GM21619 (cell line): ENCODE data around the gene VPS37B.

Source experiments
- ATAC-seq: cut with Tn5 transposase; IDR thresholded peaks from one replicate; pipeline ENCODE4 v1.9.1; 2021; ENCODE audit not compliant: unreplicated experiment

The VPS37B gene

DNA sequence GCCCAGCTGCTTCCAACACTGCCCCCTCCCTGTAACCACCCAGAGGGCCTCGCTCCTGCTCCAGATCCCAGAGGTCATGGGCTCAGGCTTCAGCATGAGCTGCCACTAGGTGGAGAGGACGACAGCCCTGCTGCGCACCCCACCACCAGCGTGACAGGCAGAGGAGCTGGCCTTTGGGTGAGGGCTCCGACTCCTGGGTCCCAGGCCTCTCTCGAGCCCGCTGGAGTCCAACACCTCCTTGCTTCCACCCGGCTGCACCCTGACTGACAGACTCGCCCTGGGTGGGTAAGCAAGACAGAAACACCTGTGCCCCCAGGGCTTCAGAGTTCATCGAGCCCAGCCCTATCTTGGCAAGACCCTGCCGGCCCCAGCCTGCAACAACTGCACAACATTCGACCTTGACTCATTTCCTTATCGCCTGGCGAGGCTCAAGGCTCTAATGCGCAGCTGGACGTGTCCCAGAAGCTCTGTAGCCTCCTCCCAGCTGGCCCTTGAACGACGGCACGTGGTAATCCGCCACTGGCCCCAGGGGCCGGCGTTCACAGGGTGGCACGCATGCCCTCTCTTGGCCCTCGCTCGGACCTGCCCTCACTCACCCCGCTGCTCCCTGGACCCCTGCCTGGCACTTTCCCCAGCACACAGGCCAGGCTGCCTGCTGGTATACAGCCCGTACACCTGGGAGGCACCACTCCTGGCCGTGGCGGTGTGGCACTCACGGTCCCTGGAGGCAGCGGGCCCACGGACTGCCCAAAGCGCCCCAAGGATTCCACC, 28.0 kb downstream of the VPS37B start:
- ATAC-seq: no peak

DNA sequence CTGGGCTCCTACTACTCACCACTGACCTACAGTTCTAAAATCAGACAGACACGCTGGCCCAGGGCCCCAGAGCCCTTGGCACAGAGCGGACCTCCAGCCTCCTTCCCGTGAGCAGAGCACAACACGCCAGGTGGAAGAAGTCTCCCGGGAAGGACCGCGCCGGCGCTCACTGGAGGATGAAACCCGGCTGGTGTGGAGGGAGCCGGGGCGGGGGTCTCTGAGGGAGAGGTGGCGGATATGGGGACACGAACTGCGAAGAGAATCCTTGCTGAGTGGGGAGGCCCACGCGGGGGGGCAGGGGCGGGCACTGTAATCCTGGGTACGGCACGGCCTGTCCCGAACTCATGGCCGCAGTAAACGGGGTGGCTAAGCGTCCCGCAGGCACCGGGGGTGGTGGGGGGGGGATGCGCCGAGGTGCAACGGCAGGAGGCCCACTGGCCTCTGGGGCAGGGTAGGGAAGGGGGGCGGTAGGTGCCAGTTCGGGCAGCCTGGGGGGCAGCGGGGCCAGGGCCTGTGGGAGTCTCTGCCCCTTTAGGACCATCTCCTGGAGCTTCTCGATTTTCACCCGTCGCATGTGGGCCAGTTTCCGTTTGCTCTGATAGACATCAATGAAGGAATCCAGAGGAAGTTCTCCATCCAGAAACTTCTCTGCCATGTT, 28.8 kb downstream of the VPS37B start:
- ATAC-seq: no peak

DNA sequence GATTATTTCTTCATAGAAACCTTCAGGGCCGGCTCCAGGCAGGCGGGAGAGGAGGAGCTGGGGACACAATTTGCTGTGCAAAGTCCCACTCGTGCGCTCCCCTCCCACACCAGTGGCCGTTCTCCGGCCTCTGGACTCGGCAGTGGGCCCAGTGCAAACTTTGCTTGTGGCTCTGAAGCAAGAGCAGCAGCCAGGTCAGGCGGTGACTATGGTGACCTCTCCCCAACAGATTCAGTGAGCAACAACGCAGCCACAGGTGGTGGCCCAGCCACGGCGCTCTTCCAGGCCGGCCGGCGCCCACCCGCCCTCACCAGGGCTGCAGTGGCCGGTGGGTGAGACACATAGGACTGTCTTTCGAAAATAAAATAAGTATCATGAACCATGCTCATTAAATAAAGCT, 29.5 kb downstream of the VPS37B start:
- no peak for ATAC-seq

DNA sequence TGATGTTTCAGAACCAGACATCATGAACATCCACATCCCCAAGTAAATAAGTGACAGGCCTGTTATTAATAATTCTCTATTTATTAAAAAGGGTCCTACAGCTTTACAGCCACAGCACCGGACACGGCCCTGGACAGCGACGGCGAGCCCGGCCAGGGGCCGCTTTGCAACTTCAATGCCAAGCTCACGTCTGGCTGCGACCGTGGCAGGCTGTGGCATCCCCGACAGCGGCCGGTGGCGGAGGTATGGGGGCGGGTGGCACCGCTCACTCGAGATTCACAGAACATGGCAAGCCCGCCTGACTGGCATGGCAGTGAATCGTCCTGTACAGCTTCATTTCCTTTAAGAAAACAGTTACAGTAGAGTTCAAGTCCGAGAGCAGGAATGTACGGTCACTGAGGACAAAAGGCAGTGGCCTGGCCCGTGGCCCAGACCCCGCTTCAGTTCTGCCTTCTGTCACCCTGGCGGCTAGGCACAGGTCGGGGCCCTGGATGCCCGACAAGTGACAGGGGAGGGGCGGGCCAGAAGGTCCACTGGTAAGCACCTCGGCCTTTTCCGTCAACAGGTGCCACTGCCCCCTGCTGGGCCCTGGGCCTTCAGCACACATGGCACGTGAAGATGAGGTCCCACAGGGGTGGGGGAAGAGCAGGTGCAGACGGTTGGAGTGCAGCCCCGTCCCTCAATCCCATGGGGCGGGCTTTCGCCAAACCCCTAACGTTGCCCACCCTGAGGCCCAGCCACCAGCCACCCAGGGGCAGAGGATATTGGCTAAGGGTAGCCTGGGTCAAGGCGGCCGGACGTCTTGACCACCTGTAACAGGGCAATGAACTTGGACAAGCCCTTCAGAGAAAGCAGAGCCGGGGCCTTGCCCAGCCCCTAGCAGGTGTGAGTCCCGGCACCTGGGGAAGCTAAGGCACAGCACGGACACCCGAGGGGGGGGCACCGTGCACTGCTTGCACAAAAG, 30.4 kb downstream of the VPS37B start:
- ATAC-seq: no peak

DNA sequence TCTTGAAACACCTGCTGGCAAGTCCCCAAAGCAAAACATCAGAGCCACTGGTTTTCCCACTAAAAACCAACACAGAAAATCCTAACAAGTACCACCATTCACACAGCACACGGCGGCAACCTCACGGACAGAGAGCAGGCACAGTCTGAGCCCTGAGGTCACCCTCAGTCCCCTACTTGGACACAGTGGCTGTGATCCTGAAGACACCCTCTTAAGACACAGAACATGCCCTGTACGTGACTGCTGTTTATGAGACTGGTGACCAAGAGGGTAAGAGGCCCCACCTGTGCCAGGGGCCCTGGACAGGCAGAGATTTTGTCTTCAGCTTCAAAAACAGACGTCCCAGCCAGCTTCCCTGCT, 31.1 kb downstream of the VPS37B start:
- no peak for ATAC-seq

DNA sequence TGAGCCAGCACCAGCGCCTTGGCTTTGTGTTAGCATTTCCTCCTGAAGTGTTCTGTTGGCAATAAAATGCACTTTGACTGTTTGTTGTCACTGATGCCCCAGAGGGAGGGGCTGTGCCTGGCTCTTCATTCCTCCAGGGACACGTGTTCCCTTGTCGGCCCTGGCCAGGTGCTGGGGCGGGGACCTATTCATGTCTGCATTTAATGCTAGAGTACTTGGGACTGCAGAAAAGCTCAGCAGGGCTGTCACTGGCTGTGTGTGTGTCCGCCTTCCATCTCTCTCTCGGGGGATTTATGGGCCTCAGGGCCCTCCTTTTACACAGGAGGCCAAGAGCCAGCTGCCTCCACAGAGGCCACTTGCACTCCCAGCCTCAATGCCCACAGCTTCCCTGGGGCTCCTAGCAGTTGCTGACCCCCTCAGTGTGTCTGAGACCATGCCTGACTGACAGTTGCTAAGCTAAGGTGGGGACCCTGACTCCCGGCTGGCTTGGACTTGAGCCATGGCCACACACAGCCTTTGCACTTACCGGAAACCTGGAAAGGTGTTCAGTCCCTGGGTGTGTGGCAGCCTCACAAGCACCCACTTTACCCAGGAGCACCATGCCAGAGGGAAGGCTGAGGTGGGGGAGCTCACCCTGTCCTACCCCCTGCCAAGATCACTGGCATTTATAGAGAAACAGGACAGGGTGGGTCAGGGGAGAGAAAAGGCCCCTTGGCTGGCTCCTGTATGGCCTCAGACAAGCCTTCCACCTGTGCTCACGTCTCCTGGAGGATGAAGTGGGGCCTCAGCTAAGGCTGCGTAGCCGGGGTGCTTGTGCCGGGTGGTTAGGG, 32.8 kb downstream of the VPS37B start:
- ATAC-seq: no peak

DNA sequence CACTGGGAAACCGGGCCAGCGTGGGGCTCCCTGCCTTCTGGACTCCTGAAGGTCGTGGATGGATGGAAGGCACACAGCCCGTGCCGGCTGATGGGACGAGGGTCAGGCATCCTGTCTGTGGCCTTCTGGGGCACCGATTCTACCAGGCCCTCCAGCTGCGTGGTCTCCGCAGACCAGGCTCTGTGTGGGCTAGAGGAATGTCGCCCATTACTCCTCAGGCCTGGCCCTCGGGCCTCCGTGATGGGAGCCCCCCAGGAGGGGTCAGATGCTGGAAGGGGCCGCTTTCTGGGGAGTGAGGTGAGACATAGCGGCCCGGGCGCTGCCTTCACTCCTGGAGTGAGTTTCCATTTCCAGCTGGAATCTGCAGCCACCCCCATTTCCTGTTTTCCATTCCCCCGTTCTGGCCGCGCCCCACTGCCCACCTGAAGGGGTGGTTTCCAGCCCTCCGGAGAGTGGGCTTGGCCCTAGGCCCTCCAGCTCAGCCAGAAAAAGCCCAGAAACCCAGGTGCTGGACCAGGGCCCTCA, 33.8 kb downstream of the VPS37B start:
- no peak for ATAC-seq

DNA sequence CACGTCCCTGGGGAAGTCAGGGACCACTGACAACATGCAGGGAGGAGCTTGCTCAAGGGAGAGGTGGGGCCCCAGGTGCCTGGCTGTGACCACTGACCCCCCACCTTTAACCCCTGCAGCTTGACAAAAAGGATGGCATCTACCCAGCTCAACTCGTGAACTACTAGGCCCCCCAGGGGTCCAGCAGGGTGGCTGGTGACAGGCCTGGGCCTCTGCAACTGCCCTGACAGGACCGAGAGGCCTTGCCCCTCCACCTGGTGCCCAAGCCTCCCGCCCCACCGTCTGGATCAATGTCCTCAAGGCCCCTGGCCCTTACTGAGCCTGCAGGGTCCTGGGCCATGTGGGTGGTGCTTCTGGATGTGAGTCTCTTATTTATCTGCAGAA, 34.3 kb downstream of the VPS37B start:
- no peak for ATAC-seq

DNA sequence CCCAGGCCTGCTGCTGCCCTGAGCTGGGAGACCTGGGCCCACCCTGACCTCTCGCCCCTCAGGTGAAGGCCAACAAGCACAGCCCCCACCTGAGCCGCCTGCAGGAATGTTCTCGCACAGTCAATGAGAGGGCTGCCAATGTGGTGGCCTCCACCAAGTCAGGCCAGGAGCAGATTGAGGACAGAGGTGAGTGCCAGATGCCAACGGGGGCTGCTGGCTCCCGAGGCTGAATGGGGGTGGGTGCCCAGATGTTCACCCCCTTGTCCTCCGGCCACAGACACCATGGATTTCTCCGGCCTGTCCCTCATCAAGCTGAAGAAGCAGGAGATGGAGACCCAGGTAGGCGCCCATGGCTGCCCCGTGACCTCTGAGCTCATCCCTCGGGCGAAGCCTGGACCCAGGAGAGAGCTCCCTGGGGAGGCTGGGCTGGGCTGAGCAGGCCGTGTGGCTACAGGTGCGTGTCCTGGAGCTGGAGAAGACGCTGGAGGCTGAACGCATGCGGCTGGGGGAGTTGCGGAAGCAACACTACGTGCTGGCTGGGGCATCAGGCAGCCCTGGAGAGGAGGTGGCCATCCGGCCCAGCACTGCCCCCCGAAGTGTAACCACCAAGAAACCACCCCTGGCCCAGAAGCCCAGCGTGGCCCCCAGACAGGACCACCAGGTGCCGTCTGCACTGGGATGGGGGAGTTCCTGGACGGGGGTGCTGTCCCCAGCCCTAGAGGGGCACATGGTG, 34.9 kb downstream of the VPS37B start:
- no peak for ATAC-seq

DNA sequence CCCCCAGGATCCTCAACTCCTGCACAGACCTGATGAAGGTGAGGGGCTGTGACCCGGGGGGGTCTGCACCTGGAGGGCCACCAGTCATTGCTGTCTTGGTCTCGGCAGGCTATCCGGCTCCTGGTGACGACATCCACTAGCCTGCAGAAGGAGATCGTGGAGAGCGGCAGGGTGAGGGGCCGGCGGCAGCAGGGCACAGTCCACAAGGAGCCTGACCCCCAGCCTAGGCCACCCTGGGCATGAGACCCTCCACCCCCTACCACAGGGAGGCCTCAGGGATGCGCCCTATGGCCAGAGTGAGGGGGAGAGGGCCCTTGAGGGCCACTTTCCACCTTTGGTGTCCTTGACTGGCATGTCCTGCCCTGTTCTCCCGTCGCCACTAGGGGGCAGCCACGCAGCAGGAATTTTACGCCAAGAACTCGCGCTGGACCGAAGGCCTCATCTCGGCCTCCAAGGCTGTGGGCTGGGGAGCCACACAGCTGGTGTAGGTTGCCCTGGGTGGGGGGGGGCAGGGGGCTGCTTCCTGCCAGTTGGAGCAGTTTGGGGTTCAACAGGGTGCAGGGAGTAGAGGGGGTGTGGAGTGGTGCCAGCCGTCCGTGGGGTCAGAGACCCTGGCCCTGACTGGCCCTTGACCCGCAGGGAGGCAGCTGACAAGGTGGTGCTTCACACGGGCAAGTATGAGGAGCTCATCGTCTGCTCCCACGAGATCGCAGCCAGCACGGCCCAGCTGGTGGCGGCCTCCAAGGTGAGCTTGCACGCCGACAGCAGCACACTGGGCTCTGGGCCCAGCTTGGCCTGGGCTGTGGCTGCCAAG, 35.7 kb downstream of the VPS37B start:
- no peak for ATAC-seq

DNA sequence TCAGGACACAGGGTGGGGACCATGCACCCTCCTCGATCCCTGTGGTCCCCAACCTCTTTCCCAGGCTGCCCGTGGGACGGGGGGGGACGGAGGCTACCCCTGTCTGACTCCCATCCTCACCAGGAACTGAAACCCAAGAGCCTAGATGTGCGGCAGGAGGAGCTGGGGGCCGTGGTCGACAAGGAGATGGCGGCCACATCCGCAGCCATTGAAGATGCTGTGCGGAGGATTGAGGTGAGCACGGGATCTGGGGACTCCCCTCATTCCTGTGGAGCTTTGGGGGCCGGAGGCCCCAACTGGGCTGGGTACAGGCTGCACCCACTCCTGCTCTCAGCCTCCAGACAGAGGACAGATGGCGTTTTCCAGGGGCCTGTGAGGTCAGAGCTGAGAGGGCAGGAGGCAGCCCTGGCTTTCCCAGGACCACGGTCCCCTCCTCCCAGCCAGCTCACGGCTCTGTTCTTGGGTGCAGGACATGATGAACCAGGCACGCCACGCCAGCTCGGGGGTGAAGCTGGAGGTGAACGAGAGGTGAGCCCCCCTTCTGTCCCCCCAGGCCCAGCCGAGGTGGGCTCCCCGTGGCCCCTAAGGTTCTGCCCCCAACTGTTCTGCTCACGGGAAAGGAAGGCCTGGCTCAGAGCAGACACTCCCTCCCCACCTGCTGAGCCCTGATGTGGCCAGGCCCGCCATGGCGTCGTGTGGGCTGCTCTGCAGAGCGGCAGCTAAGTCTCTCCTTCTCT, 36.5 kb downstream of the VPS37B start:
- no peak for ATAC-seq

DNA sequence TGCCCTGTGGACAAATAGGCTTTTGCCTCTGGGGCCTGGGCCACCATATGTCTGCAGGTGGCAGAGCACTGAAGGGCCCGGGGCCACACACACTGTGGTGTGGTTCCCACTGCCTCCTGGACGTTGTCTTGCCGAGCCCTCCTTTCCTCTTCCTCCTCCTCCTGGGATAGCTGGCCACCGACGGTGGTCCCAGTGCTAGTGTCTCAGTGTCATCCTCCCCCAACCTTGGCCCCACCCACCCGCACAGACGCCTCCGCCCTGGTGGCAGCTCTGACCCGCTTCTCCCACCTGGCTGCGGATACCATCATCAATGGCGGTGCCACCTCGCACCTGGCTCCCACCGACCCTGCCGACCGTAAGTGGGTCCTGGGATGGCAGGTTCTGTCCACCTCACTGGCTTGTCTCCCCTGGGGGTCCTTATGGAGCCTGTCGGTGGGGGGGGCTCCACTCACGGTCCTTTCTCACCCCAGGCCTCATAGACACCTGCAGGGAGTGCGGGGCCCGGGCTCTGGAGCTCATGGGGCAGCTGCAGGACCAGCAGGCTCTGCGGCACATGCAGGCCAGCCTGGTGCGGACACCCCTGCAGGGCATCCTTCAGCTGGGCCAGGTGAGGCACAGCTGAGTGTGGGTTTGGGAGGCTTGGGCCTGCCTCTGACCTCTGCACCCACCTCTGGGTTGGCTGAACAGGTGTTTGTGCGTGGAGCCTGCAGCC, 37.2 kb downstream of the VPS37B start:
- no peak for ATAC-seq

DNA sequence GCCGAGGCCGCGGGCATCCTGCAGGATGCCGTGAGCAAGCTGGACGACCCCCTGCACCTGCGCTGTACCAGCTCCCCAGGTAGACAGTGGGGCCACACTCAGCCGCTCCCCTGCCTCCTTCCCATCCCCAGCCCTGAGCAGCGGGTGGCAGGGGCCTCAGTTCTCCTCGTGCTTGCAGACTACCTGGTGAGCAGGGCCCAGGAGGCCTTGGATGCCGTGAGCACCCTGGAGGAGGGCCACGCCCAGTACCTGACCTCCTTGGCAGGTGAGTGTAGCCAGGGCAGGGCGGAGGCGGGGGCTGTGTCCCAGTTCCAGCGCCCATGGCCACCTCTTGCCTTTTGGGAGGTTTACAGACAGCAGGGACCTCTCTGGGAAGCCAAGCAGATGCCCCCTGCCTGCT, 37.8 kb downstream of the VPS37B start:
- ATAC-seq: no peak

DNA sequence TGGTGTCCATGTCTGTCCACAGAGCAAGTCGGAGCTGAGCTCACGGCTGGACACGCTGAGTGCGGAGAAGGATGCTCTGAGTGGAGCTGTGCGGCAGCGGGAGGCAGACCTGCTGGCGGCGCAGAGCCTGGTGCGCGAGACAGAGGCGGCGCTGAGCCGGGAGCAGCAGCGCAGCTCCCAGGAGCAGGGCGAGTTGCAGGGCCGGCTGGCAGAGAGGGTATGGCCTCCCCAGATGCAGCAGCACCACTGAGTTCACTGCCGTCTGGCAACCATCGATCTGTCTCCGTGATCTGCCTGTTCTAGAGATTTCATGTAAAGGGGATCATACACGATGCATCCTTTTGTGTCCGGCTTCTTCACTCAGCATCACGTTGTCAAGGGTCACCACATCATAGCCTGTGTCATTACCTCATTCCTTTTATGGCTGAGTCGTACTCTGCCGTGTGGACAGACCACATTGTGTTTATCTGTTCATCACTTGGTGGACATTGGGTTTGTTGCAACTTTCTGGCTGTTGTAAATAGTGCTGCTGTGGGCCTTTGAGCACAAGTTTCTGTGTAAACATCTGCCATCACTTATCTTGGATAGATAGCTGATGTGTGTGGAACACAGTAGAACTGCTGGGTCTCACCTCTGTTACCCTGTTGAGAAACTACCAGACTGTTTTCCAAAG, 38.8 kb downstream of the VPS37B start:
- ATAC-seq: no peak

DNA sequence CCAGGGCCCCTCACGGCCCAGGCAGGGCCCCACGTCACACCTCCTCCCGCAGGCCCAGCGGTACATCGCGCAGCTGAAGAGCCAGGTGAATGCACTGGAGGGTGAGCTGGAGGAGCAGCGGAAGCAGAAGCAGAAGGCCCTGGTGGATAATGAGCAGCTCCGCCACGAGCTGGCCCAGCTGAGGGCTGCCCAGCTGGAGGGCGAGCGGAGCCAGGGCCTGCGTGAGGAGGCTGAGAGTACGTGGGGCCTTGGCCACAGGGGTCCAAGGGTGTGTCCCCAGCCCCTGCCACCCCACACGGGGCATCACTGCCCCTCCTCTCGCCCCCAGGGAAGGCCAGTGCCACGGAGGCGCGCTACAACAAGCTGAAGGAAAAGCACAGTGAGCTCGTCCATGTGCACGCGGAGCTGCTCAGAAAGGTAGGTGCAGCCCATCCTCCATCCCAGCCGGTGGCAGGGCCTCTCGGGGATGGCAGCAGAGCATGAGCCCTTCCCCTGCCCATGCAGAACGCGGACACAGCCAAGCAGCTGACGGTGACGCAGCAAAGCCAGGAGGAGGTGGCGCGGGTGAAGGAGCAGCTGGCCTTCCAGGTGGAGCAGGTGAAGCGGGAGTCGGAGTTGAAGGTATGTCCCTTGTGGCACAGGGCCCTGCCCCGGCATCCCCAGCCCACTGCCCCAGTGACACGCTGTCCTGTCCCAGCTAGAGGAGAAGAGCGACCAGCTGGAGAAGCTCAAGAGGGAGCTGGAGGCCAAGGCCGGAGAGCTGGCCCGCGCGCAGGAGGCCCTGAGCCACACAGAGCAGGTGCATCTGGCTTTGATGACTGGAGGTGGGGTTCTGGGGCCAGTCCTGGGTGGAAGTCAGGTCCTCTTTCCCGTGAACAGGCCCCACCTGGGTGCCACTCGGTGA, 39.7 kb downstream of the VPS37B start:
- ATAC-seq: no peak
